GM18517 (cell line): ENCODE measurements around the gene OR10K2.
"Not testable (repeated sequence)": the region's sequence is repeated elsewhere in the genome, so short reads cannot be mapped to it uniquely, and the experiment has no call there.

Source experiments
- ATAC-seq: cut with Tn5 transposase; IDR thresholded peaks from one replicate; pipeline ENCODE4 v1.9.1; 2021; ENCODE audit warnings: mild to moderate bottlenecking, moderate library complexity; ENCODE audit not compliant: unreplicated experiment

The OR10K2 gene

GRCh38 chr1:158426137-158426536, at the start of gene OR10K2:
Gene OR10K2, minus strand, starts transcription at chr1:158426237. Its CDS starts 5,371 bp downstream, at chr1:158420866.
- no peak for ATAC-seq

DNA sequence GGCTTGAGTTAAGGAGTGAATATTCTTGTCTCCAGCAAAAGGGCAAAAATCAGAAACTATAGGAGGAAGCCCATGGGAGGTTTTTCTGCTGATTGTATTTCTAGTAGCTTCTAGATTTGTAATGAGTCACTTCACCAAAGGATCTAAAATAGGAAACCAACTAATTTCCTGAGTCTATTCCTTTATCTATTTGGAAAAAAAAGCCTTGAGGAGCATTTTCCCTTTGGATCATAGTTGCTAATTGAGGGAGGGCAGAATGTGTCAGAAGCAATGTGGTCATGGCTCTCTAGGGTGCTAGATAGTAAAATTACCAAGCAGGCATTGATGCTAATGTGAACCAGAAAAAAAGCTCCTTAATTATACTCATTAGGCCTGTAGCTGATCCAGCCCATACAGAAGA, 45.9 kb upstream of the OR10K2 start, which contains the start of gene OR10R2:
OR10R2 (plus strand) TSS at position 301 of the 400 bp plus-strand sequence. CDS start 106 bp downstream, outside the sequence.
- no peak for ATAC-seq

GRCh38 chr1:158461534-158461933, 35.5 kb upstream of the OR10K2 start, which contains the start of gene OR10K1:
Gene OR10K1, plus strand, starts transcription at chr1:158461834. Its CDS starts 3,728 bp downstream, at chr1:158465562.
- ATAC-seq, result no peak

- no peak for ATAC-seq
Measured at GRCh38 chr1:158458263-158458662, 32.2 kb upstream of the OR10K2 start.

GRCh38 chr1:158457246-158457645, 31.2 kb upstream of the OR10K2 start:
- no peak for ATAC-seq

DNA sequence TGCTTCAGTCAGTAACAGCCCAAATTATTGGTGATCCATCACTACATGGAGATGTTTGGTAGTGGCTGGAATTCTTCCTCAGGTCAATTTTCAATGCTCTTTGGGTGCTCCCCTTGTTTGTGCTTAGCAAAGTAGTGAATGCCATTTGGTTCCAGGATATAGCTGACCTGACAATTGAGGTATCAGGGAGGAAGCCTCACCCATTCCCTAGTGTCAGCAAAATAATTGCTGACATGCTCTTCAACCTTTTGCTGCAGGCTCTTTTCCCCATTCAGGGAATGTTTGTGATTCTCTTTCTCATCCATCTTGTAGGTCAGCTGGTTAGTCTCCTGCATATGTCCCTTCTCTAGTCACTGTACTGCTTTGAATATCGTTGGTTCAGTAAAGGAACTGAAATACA, 28.5 kb upstream of the OR10K2 start:
- ATAC-seq, result no peak

- ATAC-seq, result no peak
Measured at GRCh38 chr1:158445376-158445775, 19.3 kb upstream of the OR10K2 start.

DNA sequence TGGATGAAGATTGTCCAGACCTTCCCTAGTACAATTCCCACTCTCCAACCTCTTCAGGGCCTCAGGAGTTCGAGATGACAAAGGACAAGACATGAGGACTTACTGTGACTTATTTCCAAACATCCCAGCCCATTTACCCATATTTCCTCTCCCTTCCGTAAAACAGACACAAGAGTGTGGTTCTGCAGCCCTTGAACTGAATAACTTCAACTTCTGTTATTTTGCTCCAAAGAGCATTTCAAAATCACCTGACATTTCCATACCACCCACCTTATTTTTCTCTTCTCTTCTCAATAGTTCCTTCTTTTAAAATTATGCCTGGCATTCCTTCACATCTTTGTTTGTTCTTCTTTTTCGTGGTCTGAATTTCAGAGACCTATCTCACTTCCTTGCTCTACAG, 8.7 kb upstream of the OR10K2 start:
- no peak for ATAC-seq

GRCh38 chr1:158430163-158430562, 4.1 kb upstream of the OR10K2 start:
- ATAC-seq, result not testable (repeated sequence)

GRCh38 chr1:158425027-158425426, 1.0 kb downstream of the OR10K2 start:
- no peak for ATAC-seq

DNA sequence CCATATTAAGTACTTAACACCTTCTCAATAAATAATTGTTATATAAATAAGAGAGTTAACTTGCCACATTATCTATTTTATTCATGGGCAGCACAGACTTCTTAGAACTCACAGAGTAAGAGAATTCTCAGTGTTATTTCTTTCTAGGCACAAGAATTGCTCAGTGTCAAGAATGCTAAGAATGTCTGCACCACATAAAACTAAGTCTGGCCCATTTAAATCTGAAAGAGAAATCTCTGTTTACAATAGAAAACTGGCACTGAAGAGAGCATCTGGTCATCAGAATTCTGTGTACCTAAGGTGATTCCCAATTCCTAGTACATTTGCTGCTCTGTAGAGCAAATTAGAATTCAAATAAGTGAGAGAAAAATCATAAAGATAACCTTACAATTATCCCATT, 3.8 kb downstream of the OR10K2 start:
- ATAC-seq, result no peak

GRCh38 chr1:158417586-158417985, 8.5 kb downstream of the OR10K2 start:
- no peak for ATAC-seq

- no peak for ATAC-seq
Measured at GRCh38 chr1:158414651-158415345, 11.2 kb downstream of the OR10K2 start.

DNA sequence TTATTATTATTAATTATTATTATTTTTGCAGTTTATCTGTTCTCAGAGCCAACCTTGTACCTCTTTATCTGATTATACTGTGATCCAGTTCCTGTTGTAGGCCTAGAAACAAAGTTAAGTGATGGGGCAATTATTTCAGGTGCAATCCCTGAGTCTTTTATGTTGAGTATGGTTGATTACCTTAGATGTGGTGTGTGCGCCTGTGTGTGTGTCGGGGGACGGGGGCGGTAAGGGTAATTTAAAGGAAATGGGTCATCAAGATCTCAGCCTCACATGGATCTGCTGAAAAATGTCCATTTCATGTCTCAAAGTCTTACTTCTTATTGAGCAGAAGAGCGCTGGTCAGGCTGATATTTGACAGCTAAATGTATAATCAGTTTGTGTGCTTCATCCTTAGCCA, 18.9 kb downstream of the OR10K2 start:
- no peak for ATAC-seq

DNA sequence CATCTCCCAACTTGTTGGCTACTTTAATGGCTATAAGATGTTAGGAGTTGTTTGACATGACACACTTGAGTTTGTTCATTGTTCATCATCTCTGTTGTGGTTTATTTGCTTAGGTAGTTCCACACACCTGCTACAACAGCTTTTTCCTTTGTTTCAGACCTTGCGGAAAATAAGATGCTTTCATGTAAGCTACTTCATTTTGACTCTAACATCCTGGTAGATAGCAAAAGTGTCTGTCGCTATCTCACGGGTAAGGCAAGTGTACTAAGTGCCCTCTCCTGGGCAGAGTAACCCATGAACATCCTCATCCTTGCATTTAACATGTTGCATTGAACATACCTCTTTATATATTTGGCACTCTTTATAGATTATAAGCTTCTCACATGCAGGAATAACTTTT, 25.2 kb downstream of the OR10K2 start:
- no peak for ATAC-seq

GRCh38 chr1:158398818-158399514, 27.1 kb downstream of the OR10K2 start, which contains the start of gene OR10T2:
Gene OR10T2, minus strand, starts transcription at chr1:158399466. Its CDS starts 0 bp downstream, at chr1:158399466.
- ATAC-seq, result no peak

- ATAC-seq, result no peak
Measured at GRCh38 chr1:158396646-158397045, 29.4 kb downstream of the OR10K2 start.

DNA sequence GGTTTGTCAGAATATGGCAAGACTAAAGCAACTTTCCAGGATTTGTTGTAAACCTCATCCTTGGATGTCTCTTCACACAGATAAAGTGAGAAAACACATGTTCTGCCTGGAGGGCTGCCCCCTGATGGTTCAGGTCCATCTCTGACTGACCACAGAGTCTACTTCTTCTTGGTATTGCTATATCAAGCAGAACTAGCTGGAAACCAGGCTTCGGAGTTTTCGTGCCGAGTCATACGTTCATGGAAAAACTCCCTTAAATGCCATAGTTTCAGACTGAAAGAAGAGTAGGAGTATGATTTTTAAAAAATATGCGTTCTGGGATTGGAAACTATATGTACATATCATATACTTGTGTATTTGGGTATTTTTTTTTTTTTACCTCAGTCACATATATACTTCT, 32.6 kb downstream of the OR10K2 start:
- ATAC-seq, result no peak

DNA sequence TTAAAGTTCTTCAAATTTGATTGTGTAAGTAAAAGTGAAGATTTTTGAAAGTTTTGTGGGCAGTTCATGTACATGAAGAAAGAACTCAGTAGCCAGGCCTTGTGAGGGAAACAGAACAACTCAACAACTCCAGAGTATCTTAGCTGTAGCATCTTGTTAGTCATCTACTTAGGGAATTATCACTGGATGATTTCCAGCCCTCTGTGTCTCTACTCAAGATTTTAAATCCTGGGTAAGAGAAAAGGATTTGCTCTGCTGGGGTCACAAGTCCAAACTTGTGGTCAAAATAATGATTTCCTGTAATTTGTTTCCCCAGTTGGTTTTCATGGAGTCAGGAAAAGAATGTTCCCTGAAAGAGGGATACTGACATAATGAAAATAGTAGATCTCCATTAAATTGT, 34.9 kb downstream of the OR10K2 start:
- no peak for ATAC-seq

GRCh38 chr1:158390331-158390730, 35.7 kb downstream of the OR10K2 start:
- no peak for ATAC-seq

DNA sequence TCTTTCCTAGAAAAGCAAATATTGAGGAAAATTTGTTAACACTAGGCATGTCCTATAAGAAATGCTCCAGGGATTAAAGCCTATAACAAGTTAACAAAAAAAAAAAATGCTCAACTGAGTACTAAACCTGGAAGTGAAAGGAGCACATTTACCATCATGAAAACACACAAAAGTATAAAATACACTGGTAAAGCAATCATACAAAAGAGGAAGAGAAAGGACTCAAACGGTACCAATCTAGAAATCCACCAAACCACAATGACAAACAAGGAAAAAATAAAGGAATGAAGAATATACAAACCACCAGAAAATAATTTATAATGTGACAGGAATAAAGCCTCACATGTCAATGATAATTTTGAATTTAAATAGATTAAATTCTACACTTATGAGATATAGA, 51.2 kb downstream of the OR10K2 start:
- no peak for ATAC-seq

DNA sequence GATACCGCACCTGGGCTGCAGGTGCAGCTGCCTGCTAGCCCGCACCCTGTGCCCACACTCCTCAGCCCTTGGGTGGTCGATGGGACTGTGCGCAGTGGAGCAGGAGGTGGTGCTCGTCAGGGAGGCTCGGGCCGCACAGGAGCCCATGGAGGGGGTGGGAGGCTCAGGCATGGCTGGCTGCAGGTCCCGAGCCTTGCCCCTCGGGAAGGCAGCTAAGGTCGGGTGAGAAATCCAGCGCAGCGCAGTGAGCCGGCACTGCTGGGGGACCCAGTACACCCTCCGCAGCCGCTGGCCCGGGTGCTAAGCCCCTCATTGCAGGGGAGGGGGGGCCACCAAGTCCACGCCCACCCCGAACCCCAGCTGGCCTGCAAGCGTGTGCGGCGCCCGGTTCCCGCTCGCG, 51.9 kb downstream of the OR10K2 start:
- ATAC-seq, result not testable (repeated sequence)
